ENCODE measurements around the gene WNT6. TPM values are rescaled to one million over a fixed set of nuclear protein-coding genes. Genes with fewer than 3 reads are reported as not detected.

WNT6 gene
- total RNA-seq, 6 experiments from 2014 or later: not detected

DNA sequence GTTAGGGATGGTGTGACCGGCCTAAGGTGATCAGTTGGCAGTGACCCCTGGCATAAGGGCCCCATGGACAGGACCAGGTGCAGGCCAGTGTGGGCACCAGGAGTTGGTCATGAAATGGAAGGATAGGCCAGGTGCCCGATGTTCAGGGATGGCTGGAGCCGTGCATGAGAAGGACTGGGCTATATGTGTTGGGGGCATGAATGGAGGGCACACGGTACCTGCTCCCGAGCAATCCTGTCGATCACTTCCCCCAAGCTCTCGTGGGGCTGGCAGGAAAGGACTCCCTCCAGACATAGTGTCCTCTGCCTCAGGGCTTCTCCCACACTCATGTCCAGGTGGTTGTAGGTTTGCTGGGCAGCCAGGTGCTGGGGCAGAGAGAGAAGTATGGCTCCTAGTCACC lies 35.6 kb upstream of the WNT6 start:
- Mint-ChIP-seq H3K4me1 (ENCODE audit: low read depth) (no peaks in the 10 kb centered on the region), H3K9me3 (no peaks in the 10 kb centered on the region), H3K27me3 (ENCODE audit: insufficient read depth) (peaks cover 28% of the 10 kb centered on the region), H3K27ac (no peak overlapping the region), H3K36me3 (ENCODE audit: low read depth) (no peaks in the 10 kb centered on the region), H3K4me3 (no peak overlapping the region)
- TF ChIP-seq, protein P1, sequence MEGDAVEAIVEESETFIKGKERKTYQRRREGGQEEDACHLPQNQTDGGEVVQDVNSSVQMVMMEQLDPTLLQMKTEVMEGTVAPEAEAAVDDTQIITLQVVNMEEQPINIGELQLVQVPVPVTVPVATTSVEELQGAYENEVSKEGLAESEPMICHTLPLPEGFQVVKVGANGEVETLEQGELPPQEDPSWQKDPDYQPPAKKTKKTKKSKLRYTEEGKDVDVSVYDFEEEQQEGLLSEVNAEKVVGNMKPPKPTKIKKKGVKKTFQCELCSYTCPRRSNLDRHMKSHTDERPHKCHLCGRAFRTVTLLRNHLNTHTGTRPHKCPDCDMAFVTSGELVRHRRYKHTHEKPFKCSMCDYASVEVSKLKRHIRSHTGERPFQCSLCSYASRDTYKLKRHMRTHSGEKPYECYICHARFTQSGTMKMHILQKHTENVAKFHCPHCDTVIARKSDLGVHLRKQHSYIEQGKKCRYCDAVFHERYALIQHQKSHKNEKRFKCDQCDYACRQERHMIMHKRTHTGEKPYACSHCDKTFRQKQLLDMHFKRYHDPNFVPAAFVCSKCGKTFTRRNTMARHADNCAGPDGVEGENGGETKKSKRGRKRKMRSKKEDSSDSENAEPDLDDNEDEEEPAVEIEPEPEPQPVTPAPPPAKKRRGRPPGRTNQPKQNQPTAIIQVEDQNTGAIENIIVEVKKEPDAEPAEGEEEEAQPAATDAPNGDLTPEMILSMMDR (IDR thresholded peaks at IDR 0.05): no peak
- no peak for DNase-seq

GRCh38 chr2:218826791-218827190 lies 32.8 kb upstream of the WNT6 start:
- Mint-ChIP-seq H3K4me1 (ENCODE audit: low read depth) (peaks cover under 1% of the 10 kb centered on the region), H3K27me3 (ENCODE audit: insufficient read depth) (peaks cover 34% of the 10 kb centered on the region), H3K27ac (no peak overlapping the region), H3K4me3 (no peak overlapping the region), H3K9me3 (no peaks in the 10 kb centered on the region), H3K36me3 (ENCODE audit: low read depth) (no peaks in the 10 kb centered on the region)
- DNase-seq: no peak
- TF ChIP-seq, protein P1 (IDR thresholded peaks at IDR 0.05): no peak

GRCh38 chr2:218827701-218828476 lies 31.7 kb upstream of the WNT6 start:
- no peaks in the 10 kb centered on the region for H3K9me3 Mint-ChIP-seq
- H3K36me3 Mint-ChIP-seq (ENCODE audit: low read depth): no peaks in the 10 kb centered on the region
- TF ChIP-seq, protein P1 (IDR thresholded peaks at IDR 0.05): no peak
- no peak for DNase-seq
- H3K4me1 Mint-ChIP-seq (ENCODE audit: low read depth): peaks cover 11% of the 10 kb centered on the region
- H3K27me3 Mint-ChIP-seq (ENCODE audit: insufficient read depth): peaks cover 26% of the 10 kb centered on the region
- H3K4me3 Mint-ChIP-seq: no peak overlapping the region
- H3K27ac Mint-ChIP-seq: no peak overlapping the region

GRCh38 chr2:218828477-218828778 lies 31.2 kb upstream of the WNT6 start:
- no peak for DNase-seq
- H3K9me3 Mint-ChIP-seq: no peaks in the 10 kb centered on the region
- H3K27me3 Mint-ChIP-seq (ENCODE audit: insufficient read depth): peaks cover 28% of the 10 kb centered on the region
- TF ChIP-seq, protein P1 (IDR thresholded peaks at IDR 0.05): no peak
- H3K36me3 Mint-ChIP-seq (ENCODE audit: low read depth): no peaks in the 10 kb centered on the region
- H3K4me1 Mint-ChIP-seq (ENCODE audit: low read depth): peaks cover 17% of the 10 kb centered on the region
- no peak overlapping the region for H3K27ac Mint-ChIP-seq
- H3K4me3 Mint-ChIP-seq: no peak overlapping the region

DNA sequence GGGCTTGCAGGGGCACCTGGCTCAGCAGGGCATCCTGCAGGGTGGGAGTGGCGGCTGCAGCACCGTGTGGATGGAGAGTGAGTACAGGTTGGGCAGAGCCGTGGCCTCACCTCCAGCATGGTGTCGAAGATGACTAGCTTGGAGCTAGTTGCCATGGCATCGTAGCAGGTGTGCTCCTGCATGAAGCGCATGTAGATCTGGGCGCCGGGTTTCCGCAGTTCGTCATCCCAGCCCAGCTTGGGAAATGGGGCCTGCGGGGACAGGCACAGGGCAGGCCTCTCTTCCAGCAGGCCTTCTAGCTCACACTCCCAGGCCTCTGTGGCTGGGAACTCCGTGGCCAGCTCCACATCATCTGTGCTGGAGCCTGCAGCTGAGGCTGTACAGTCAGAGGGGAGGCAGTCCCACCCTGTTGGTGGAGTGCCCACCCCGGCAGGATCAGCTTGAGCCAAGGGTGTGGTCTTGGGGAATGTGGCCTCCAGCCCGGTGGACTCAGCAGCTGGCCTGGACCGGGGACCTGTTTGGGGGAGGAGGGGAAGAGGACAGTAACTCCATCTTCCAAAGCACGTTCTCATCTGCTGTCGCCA lies 29.6 kb upstream of the WNT6 start:
- H3K9me3 Mint-ChIP-seq: no peaks in the 10 kb centered on the region
- no peaks in the 10 kb centered on the region for H3K36me3 Mint-ChIP-seq (ENCODE audit: low read depth)
- H3K4me1 Mint-ChIP-seq (ENCODE audit: low read depth): peaks cover 19% of the 10 kb centered on the region
- TF ChIP-seq, protein P1 (IDR thresholded peaks at IDR 0.05): no peak
- no peak overlapping the region for H3K4me3 Mint-ChIP-seq
- no peak for DNase-seq
- peaks cover 35% of the 10 kb centered on the region for H3K27me3 Mint-ChIP-seq (ENCODE audit: insufficient read depth)
- H3K27ac Mint-ChIP-seq: no peak overlapping the region

Data from HFFc6 (cell line).